HG03571 (cell line): ENCODE data around the gene GPR78.
"Not testable (repeated sequence)": the region's sequence is repeated elsewhere in the genome, so short reads cannot be mapped to it uniquely, and the experiment has no call there.

ENCODE experiments used
- ATAC-seq: cut with Tn5 transposase; IDR thresholded peaks from one replicate; pipeline ENCODE4 v1.9.1; 2021; ENCODE audit not compliant: unreplicated experiment

The GPR78 gene

GRCh38 chr4:8560265-8561047 is 19.7 kb upstream of the GPR78 start:
- no peak for ATAC-seq

GRCh38 chr4:8564595-8564994 is 15.6 kb upstream of the GPR78 start:
- ATAC-seq, result no peak

GRCh38 chr4:8568068-8568668 is 12.0 kb upstream of the GPR78 start:
- no peak for ATAC-seq

- no peak for ATAC-seq
These were observed 10.0 kb upstream of the GPR78 start for GRCh38 chr4:8570201-8570600.

GRCh38 chr4:8571702-8572685 is 8.2 kb upstream of the GPR78 start:
- ATAC-seq, result no peak

GRCh38 chr4:8573266-8573665 is 6.9 kb upstream of the GPR78 start:
- no peak for ATAC-seq

GRCh38 chr4:8574796-8575370 is 5.3 kb upstream of the GPR78 start:
- no peak for ATAC-seq

GRCh38 chr4:8575457-8575856 is 4.7 kb upstream of the GPR78 start:
- no peak for ATAC-seq

- not testable (repeated sequence) for ATAC-seq
These were observed 3.6 kb upstream of the GPR78 start for GRCh38 chr4:8576591-8576990.

- ATAC-seq, result no peak
These were observed 3.1 kb upstream of the GPR78 start for GRCh38 chr4:8577046-8577445.

GRCh38 chr4:8577972-8578371 is 2.2 kb upstream of the GPR78 start:
- no peak for ATAC-seq

- no peak for ATAC-seq
These were observed 1.5 kb upstream of the GPR78 start for GRCh38 chr4:8578717-8579116.

GRCh38 chr4:8579526-8580320 is 469 bp upstream of the GPR78 start:
- no peak for ATAC-seq

GRCh38 chr4:8581094-8581861 is 1.1 kb downstream of the GPR78 start:
- ATAC-seq, result no peak

GRCh38 chr4:8582016-8582415 is 1.8 kb downstream of the GPR78 start:
- no peak for ATAC-seq

- ATAC-seq, result no peak
These were observed 2.2 kb downstream of the GPR78 start for GRCh38 chr4:8582436-8582835.

GRCh38 chr4:8582941-8583654 is 2.9 kb downstream of the GPR78 start:
- no peak for ATAC-seq

- no peak for ATAC-seq
These were observed 3.4 kb downstream of the GPR78 start for GRCh38 chr4:8583655-8584025.

- no peak for ATAC-seq
These were observed 5.0 kb downstream of the GPR78 start for GRCh38 chr4:8585186-8585585.
